ENCODE measurements around the gene OR52W1.
"Not testable (repeated sequence)": the region's sequence is repeated elsewhere in the genome, so short reads cannot be mapped to it uniquely, and the experiment has no call there.

The OR52W1 gene

DNA sequence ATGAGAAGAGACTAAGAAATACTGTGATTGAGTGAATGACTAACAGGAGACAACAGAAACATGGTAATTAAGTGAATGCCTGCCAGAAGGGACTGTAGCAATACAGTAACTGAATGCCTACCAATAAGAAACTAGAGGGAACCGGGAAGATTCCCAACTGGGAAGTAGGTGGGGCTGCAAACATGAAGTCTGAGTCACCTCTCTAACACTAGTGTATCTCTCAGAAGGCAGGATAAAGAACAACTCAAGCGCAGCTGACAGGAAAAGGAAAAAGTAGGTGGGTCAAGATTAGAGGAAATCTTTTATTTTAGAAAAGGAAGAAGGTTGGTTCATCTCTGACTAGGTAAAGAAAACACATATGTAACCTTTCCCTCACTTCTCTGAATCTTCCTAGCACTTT is 20.3 kb downstream of the OR52W1 start:
- no peak for DNase-seq

- no peak for DNase-seq
Observed at GRCh38 chr11:6223854-6224253, 24.8 kb downstream of the OR52W1 start.

- no peak for DNase-seq
Observed at GRCh38 chr11:6224421-6224820, 25.4 kb downstream of the OR52W1 start.

- no peak for DNase-seq
Observed at GRCh38 chr11:6225024-6225423, 26.0 kb downstream of the OR52W1 start.

GRCh38 chr11:6225896-6226295 is 26.9 kb downstream of the OR52W1 start:
- DNase-seq, result no peak

- no peak for DNase-seq
Observed at GRCh38 chr11:6228520-6228919, 29.5 kb downstream of the OR52W1 start.

DNA sequence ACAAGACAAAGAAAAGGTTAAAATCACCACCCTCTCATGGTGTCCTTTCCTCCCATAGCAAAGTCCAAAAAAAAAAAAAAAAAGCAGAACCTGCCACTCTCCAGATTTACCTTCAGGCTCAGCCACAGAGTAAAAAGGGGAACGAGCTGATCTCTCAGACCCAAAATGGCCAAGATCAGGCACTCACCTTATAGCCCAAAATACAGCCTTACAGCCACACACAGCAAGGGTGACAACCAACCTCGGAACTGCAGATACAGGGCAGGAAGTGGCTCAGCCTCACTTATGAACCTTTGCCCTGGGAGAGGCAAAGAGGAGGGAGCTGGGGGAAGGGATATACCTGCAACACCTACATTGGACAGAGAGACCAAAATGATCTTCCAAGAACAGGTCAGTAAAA is 30.9 kb downstream of the OR52W1 start:
- DNase-seq, result no peak

- DNase-seq, result no peak
Observed at GRCh38 chr11:6232899-6233298, 33.9 kb downstream of the OR52W1 start.

DNA sequence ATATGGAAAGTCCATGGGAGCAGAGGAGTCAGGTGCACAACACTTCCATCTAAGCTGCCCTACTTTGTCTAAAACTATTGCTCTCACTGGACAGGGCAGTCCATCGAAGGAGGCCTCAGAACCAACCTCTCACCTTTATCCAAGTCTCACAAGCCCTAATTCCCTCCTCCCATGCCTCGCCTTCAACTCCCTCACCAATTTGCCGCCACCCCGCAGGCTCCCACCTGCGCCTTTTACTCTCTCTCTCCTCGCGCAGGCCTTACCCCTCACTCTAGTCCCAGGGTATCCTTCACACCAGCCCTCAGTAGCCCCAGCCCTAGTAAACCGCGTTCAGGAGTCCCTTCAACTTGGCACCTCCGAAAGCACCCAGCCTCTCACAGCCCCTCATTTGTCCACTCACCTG is 35.0 kb downstream of the OR52W1 start:
- no peak for DNase-seq

GRCh38 chr11:6234387-6235107 is 35.5 kb downstream of the OR52W1 start, which contains the start of gene FHIP1B:
FHIP1B (minus strand) TSS chr11:6234636; CDS start chr11:6224516, 10,120 bp downstream.
- peak; percentile 99 for DNase-seq

GRCh38 chr11:6237266-6237665 is 38.2 kb downstream of the OR52W1 start:
- DNase-seq, result no peak

DNA sequence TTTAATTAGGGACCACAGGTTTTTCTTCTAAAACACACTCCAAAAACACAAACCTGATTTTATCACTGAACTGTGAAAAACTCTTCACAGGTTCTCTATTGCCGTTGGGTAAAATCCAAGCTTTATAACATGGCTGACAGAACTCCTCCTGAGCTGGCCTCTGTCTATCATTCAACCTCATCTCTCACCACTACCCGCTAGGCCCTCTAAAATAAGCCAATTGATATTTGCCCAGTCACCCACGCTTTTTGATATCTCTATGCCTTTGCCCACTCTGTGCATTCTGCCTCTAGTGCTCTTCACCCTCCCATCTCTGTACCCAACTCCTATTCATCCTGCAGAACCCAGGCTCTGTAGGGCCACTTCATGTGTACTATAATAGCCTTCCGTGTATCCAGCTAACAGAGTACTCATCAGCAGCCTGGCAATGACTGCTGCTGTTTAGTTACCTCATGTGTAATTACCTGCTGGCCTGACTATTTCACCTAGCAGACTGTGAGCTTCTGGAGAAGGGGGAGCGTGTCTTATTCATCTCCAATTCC is 38.8 kb downstream of the OR52W1 start:
- DNase-seq, result no peak

DNA sequence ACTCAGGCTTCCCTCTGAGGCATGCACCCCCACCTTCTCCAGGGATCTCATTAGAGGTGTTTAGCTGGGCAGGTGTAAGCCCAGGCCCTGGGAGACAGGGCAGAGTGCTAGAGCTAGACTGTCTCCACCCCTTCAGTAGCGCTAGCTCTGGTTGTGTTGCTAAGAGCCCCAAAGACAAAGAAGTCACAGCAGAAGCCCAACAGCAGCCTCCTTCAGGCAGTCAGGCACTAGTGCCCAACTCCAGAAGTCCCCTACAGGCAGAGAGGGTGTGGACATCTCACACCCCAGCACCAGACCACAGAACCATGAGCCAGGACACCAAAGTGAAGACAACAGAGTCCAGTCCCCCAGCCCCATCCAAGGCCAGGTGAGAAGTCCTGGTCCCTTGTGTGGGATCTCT is 39.9 kb downstream of the OR52W1 start, which contains the start of gene CNGA4:
Gene CNGA4 (plus strand): TSS at position 188 of the 400 bp plus-strand sequence. CDS start 118 bp downstream, at position 306.
- no peak for DNase-seq

GRCh38 chr11:6240139-6240538 is 41.1 kb downstream of the OR52W1 start:
- no peak for DNase-seq

DNA sequence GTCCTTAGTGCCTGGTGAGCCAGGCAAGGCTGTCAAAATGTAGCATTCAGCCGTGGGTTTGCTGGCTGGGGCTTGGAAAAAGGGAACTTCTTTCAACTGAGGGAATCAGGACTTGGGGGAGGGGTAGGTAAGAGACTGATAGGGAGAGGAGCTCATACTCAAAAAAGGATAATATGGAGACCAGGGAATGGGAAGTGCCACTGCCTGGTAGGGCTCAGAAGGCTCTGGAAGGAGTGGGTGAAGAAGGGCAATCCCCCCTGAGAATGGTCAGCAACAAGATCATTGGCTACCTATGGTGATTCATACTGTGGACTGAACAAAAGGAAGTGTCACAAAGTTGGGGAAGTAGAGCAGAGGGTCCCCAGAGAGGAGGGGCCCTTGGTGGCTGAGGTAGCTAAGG is 41.8 kb downstream of the OR52W1 start:
- no peak for DNase-seq

GRCh38 chr11:6241316-6241715 is 42.3 kb downstream of the OR52W1 start:
- no peak for DNase-seq

- DNase-seq, result no peak
Observed at GRCh38 chr11:6245536-6245935, 46.5 kb downstream of the OR52W1 start.

GRCh38 chr11:6248248-6248647 is 49.2 kb downstream of the OR52W1 start:
- DNase-seq, result no peak

DNA sequence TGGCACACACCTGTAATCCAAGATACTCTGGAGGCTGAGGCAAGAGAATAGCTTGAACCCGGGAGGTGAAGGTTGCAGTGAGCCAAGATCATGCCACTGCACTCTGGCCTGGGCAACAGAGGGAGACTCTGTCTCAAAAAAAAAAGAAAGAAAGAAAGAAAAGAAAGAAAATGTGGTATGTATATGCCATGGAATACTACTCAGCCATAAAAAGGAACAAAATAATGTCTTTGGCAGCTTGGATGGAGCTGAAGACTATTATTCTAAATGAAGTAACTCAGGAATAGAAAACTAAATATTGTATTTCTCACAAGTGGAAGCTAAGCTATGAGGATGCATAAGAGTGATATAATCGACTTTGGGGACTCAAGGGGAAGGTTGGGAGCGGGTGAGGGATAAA is 49.9 kb downstream of the OR52W1 start:
- DNase-seq, result not testable (repeated sequence)
